ENCODE measurements around the gene PCDHB12. TPM values are rescaled to one million over a fixed set of nuclear protein-coding genes. Genes with fewer than 3 reads are reported as not detected.

The PCDHB12 gene
- total RNA-seq: 36.9 TPM

GRCh38 chr5:141208478-141208877, at the start of gene PCDHB12:
TSS of gene PCDHB12 (plus strand) at chr5:141208719. CDS start at chr5:141208908, 189 bp downstream.

GRCh38 chr5:141172381-141173204, 35.9 kb upstream of the PCDHB12 start, which contains the start of gene PCDHB7:
TSS of gene PCDHB7 (plus strand) at chr5:141172644. CDS start at chr5:141172836, 192 bp downstream.

GRCh38 chr5:141177577-141178191, 30.8 kb upstream of the PCDHB12 start, which contains the start of gene PCDHB8:
TSS of gene PCDHB8 (plus strand) at chr5:141177790. CDS start at chr5:141178035, 245 bp downstream.

GRCh38 chr5:141182248-141182647, 26.3 kb upstream of the PCDHB12 start, which contains the start of gene PCDHB16:
TSS of gene PCDHB16 (plus strand) at chr5:141182387. CDS start at chr5:141182560, 173 bp downstream.

GRCh38 chr5:141186897-141187512, 21.5 kb upstream of the PCDHB12 start, which contains the start of gene PCDHB9:
TSS of gene PCDHB9 (plus strand) at chr5:141187161. CDS start at chr5:141187319, 158 bp downstream.

GRCh38 chr5:141192110-141192725, 16.3 kb upstream of the PCDHB12 start, which contains the start of gene PCDHB10:
TSS of gene PCDHB10 (plus strand) at chr5:141192353. CDS start at chr5:141192553, 200 bp downstream.

GRCh38 chr5:141199359-141200235, 8.9 kb upstream of the PCDHB12 start, which contains the start of gene PCDHB11:
TSS of gene PCDHB11 (plus strand) at chr5:141199627. CDS start at chr5:141199775, 148 bp downstream.

GRCh38 chr5:141213656-141214339, 5.3 kb downstream of the PCDHB12 start, which contains the start of gene PCDHB13:
TSS of gene PCDHB13 (plus strand) at chr5:141213919. CDS start at chr5:141214124, 205 bp downstream.

GRCh38 chr5:141223112-141223783, 14.7 kb downstream of the PCDHB12 start, which contains the start of gene PCDHB14:
TSS of gene PCDHB14 (plus strand) at chr5:141223343. CDS start at chr5:141223506, 163 bp downstream.

GRCh38 chr5:141245250-141245717, 36.8 kb downstream of the PCDHB12 start, which contains the start of gene PCDHB15:
TSS of gene PCDHB15 (plus strand) at chr5:141245395. CDS start at chr5:141245579, 184 bp downstream.

Other genes with a start within 250 kb of the PCDHB12 start
- 55.1 TPM for gene PCDHAC2, start 242.2 kb upstream of the PCDHB12 start, total RNA-seq
- 0.31 TPM for gene PCDHB1, start 157.3 kb upstream of the PCDHB12 start, total RNA-seq
- gene PCDHB2, start 114.1 kb upstream of the PCDHB12 start, total RNA-seq: 20.3 TPM
- gene PCDHB3, start 108.2 kb upstream of the PCDHB12 start, total RNA-seq: 24.7 TPM
- gene PCDHB4, start 86.9 kb upstream of the PCDHB12 start, total RNA-seq: 11.0 TPM
- 16.3 TPM for gene PCDHB5, start 73.5 kb upstream of the PCDHB12 start, total RNA-seq
- gene PCDHB6, start 58.7 kb upstream of the PCDHB12 start, total RNA-seq: 5.6 TPM
- gene PCDHB7, start 36.1 kb upstream of the PCDHB12 start, total RNA-seq: 17.8 TPM
- 15.0 TPM for gene PCDHB8, start 30.9 kb upstream of the PCDHB12 start, total RNA-seq
- gene PCDHB16, start 26.3 kb upstream of the PCDHB12 start, total RNA-seq: 10.6 TPM
- gene PCDHB9, start 21.6 kb upstream of the PCDHB12 start, total RNA-seq: 11.9 TPM
- gene PCDHB10, start 16.4 kb upstream of the PCDHB12 start, total RNA-seq: 26.3 TPM
- 24.1 TPM for gene PCDHB11, start 9.1 kb upstream of the PCDHB12 start, total RNA-seq
- gene PCDHB13, start 5.2 kb downstream of the PCDHB12 start, total RNA-seq: 29.7 TPM
- 28.2 TPM for gene PCDHB14, start 14.6 kb downstream of the PCDHB12 start, total RNA-seq
- gene PCDHB15, start 36.7 kb downstream of the PCDHB12 start, total RNA-seq: 32.9 TPM
- gene SLC25A2, start 95.3 kb downstream of the PCDHB12 start, total RNA-seq: 0.63 TPM
- gene TAF7, start 112.1 kb downstream of the PCDHB12 start, total RNA-seq: 77.3 TPM
- gene PCDHGA1, start 121.8 kb downstream of the PCDHB12 start, total RNA-seq: 9.1 TPM
- gene PCDHGA2, start 130.0 kb downstream of the PCDHB12 start, total RNA-seq: 11.9 TPM
- 11.0 TPM for gene PCDHGA3, start 135.1 kb downstream of the PCDHB12 start, total RNA-seq
- gene PCDHGB1, start 141.4 kb downstream of the PCDHB12 start, total RNA-seq: 20.3 TPM
- gene PCDHGA4, start 146.3 kb downstream of the PCDHB12 start, total RNA-seq: 21.6 TPM
- gene PCDHGB2, start 151.3 kb downstream of the PCDHB12 start, total RNA-seq: 21.9 TPM
- gene PCDHGA5, start 155.4 kb downstream of the PCDHB12 start, total RNA-seq: 17.8 TPM
- 31.0 TPM for gene PCDHGB3, start 161.5 kb downstream of the PCDHB12 start, total RNA-seq
- 29.1 TPM for gene PCDHGA6, start 165.2 kb downstream of the PCDHB12 start, total RNA-seq
- gene PCDHGA7, start 174.0 kb downstream of the PCDHB12 start, total RNA-seq: 23.8 TPM
- 35.4 TPM for gene PCDHGB4, start 179.0 kb downstream of the PCDHB12 start, total RNA-seq
- gene PCDHGA8, start 183.9 kb downstream of the PCDHB12 start, total RNA-seq: 30.0 TPM
- gene PCDHGB5, start 189.2 kb downstream of the PCDHB12 start, total RNA-seq: 41.6 TPM
- 38.2 TPM for gene PCDHGA9, start 194.1 kb downstream of the PCDHB12 start, total RNA-seq
- 35.4 TPM for gene PCDHGB6, start 199.3 kb downstream of the PCDHB12 start, total RNA-seq
- gene PCDHGA10, start 204.3 kb downstream of the PCDHB12 start, total RNA-seq: 36.3 TPM
- gene PCDHGB7, start 209.0 kb downstream of the PCDHB12 start, total RNA-seq: 43.5 TPM
- gene PCDHGA11, start 212.3 kb downstream of the PCDHB12 start, total RNA-seq: 40.4 TPM
- 26.9 TPM for gene PCDHGA12, start 221.8 kb downstream of the PCDHB12 start, total RNA-seq